Body of pancreas (tissue), 4 donors: ENCODE measurements around the gene ATP8B4.

ENCODE experiments used
- POLR2A ChIP-seq, 3 donors: fragments of 450-650 bp; IDR thresholded peaks; one replicate each; pipeline ENCODE4 v1.6.1; 2016; ENCODE audit warnings: antibody characterized with exemption in 3 of 3, mild to moderate bottlenecking in 2 of 3
- TF ChIP-seq, protein P1 (sequence below), 7 experiments: fragments of 450-650 bp in 4 of 7; fragments of 200-600 bp in 3 of 7; sonication (generic) in 3 of 7; IDR thresholded peaks; one replicate each; pipeline ENCODE4 v1.5.1; 2016 to 2019; ENCODE audit warnings: antibody characterized with exemption in 7 of 7

DNA sequence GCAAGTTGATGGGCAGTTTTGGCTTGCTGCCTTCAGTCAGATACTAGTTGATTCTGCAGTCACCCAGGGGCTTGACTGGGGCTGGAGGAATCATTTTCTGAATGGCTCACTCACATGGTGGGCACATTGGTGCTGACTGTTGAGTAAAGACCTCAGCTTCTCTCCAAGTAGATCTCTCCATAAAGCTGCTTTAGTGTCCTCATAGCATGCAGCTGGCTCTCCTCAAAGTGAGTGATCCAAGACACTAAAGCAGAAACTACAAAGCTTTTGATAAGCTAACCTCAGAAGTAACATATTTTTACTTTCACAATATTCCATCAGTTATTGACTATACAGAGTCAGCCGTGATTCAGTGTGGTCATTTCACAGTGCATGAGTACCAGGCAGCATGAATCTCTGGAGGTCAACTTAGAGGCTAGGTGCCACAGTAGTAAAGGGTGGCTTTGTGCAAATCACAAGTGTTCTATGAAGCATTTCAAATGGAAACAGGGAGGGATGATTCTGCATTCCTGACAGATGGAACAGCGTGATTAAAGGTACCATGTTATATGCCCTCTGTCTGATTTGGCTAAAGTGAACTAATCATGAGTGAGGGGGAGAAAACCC, 24.3 kb upstream of the ATP8B4 start:
- TF ChIP-seq POLR2A (IDR thresholded peaks at IDR 0.05), result no peak
- TF ChIP-seq, protein P1, sequence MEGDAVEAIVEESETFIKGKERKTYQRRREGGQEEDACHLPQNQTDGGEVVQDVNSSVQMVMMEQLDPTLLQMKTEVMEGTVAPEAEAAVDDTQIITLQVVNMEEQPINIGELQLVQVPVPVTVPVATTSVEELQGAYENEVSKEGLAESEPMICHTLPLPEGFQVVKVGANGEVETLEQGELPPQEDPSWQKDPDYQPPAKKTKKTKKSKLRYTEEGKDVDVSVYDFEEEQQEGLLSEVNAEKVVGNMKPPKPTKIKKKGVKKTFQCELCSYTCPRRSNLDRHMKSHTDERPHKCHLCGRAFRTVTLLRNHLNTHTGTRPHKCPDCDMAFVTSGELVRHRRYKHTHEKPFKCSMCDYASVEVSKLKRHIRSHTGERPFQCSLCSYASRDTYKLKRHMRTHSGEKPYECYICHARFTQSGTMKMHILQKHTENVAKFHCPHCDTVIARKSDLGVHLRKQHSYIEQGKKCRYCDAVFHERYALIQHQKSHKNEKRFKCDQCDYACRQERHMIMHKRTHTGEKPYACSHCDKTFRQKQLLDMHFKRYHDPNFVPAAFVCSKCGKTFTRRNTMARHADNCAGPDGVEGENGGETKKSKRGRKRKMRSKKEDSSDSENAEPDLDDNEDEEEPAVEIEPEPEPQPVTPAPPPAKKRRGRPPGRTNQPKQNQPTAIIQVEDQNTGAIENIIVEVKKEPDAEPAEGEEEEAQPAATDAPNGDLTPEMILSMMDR (IDR thresholded peaks at IDR 0.05), result no peak
